Measurements from ENCODE around the gene SENP8.

GRCh38 chr15:72141171-72142084, 23.2 kb downstream of the SENP8 start:
- TF ChIP-seq CTCF (IDR thresholded peaks at IDR 0.05; ENCODE audit: poor library complexity) (no peak), EZH2 (IDR thresholded peaks at IDR 0.05; ENCODE audit: borderline replicate concordance) (no peak), EZH2phosphoT487 (IDR thresholded peaks at IDR 0.05; ENCODE audit: low read depth, severe bottlenecking, unreplicated experiment) (no peak)

Measured in hepatocyte (in vitro differentiated cells).